ENCODE data around the gene RIPPLY1. TPM values are rescaled to one million over a fixed set of nuclear protein-coding genes. Genes with fewer than 3 reads are reported as not detected.

RIPPLY1 gene
- total RNA-seq, 4 donors from 2014 or later, result not detected

- peak; percentile 51 to 74 for ATAC-seq
- in situ Hi-C loops (cut with MboI; ENCODE audit: low sequenced_read_pairs in 4 of 4), result no loop called here
Measured at GRCh38 chrX:106932492-106932923, 29.4 kb upstream of the RIPPLY1 start.

GRCh38 chrX:106931831-106932491, 28.8 kb upstream of the RIPPLY1 start:
- Histone ChIP-seq H3K4me3 (no peak overlapping the region), H3K27me3 (no peaks in the 10 kb centered on the region), H3K36me3 (no peaks in the 10 kb centered on the region), H3K27ac (no peak overlapping the region), H3K4me1 (no peaks in the 10 kb centered on the region), H3K9me3 (no peaks in the 10 kb centered on the region)
- DNase-seq (no peak), ATAC-seq (no peak)
- intact Hi-C loops (cut with DNase I; ENCODE audit: low total_unique reads), result loop anchor here (5.0 kb wide), 1 partner anchor 35 kb away; no protein-coding TSS in a partner anchor
- in situ Hi-C loops (cut with MboI; ENCODE audit: low sequenced_read_pairs in 4 of 4), result no loop called here
- no peak for TF ChIP-seq POLR2A (IDR thresholded peaks at IDR 0.05)
- TF ChIP-seq CTCF (IDR thresholded peaks at IDR 0.05 in 4 of 5, conservative IDR thresholded peaks at IDR 0.05 in 1 of 5), result no peak

More at GRCh38 chrX:106932492-106932923, 29.4 kb upstream of the RIPPLY1 start:
- Histone ChIP-seq H3K27me3 (no peaks in the 10 kb centered on the region), H3K27ac (no peak overlapping the region), H3K4me3 (no peak overlapping the region), H3K9me3 (no peaks in the 10 kb centered on the region), H3K36me3 (no peaks in the 10 kb centered on the region), H3K4me1 (no peaks in the 10 kb centered on the region)
- intact Hi-C loops (cut with DNase I; ENCODE audit: low total_unique reads), result loop anchor here (5.0 kb wide), 1 partner anchor 35 kb away; no protein-coding TSS in a partner anchor
- DNase-seq, result no peak
- TF ChIP-seq CTCF (IDR thresholded peaks at IDR 0.05 in 4 of 5, conservative IDR thresholded peaks at IDR 0.05 in 1 of 5) (no peak), POLR2A (IDR thresholded peaks at IDR 0.05) (no peak)

GRCh38 chrX:106928227-106928626, 25.1 kb upstream of the RIPPLY1 start:
- no peak for DNase-seq

GRCh38 chrX:106927700-106928099, 24.6 kb upstream of the RIPPLY1 start:
- no peaks in the 10 kb centered on the region for H3K9me3 ChIP-seq
- DNase-seq, result no peak
- no peak overlapping the region for H3K27ac ChIP-seq
- no peaks in the 10 kb centered on the region for H3K36me3 ChIP-seq
- ATAC-seq, result no peak
- intact Hi-C loops (cut with DNase I; ENCODE audit: low total_unique reads) (no loop called here), in situ Hi-C loops (cut with MboI; ENCODE audit: low sequenced_read_pairs in 4 of 4) (no loop called here)
- no peaks in the 10 kb centered on the region for H3K4me1 ChIP-seq
- no peaks in the 10 kb centered on the region for H3K27me3 ChIP-seq
- H3K4me3 ChIP-seq, result no peak overlapping the region
- no peak for TF ChIP-seq POLR2A (IDR thresholded peaks at IDR 0.05)
- TF ChIP-seq CTCF (IDR thresholded peaks at IDR 0.05 in 4 of 5, conservative IDR thresholded peaks at IDR 0.05 in 1 of 5), result no peak

More at GRCh38 chrX:106928227-106928626, 25.1 kb upstream of the RIPPLY1 start:
- Histone ChIP-seq H3K4me3 (no peak overlapping the region), H3K27ac (no peak overlapping the region), H3K27me3 (no peaks in the 10 kb centered on the region), H3K9me3 (no peaks in the 10 kb centered on the region), H3K36me3 (no peaks in the 10 kb centered on the region), H3K4me1 (no peaks in the 10 kb centered on the region)
- no peak for ATAC-seq
- in situ Hi-C loops (cut with MboI; ENCODE audit: low sequenced_read_pairs in 4 of 4) (no loop called here), intact Hi-C loops (cut with DNase I; ENCODE audit: low total_unique reads) (no loop called here)
- TF ChIP-seq POLR2A (IDR thresholded peaks at IDR 0.05) (no peak), CTCF (IDR thresholded peaks at IDR 0.05 in 4 of 5, conservative IDR thresholded peaks at IDR 0.05 in 1 of 5) (no peak)

Measured in gastrocnemius medialis (tissue), 4 donors.